SK-N-SH (cell line): Measurements from ENCODE around the gene CASP4. TPM values are rescaled to one million over a fixed set of nuclear protein-coding genes. Genes with fewer than 3 reads are reported as not detected.

Experiments
- CTCF ChIA-PET: fragments of 300-600, 350-600 bp; formaldehyde crosslinking; extraction: SDS; loops from one replicate; lab custom pipeline; 2021; lab: Yijun Ruan, JAX
- POLR2A ChIA-PET: fragments of 350-600 bp; sonication (Branson Sonifier 250); formaldehyde crosslinking; extraction: SDS; loops from one replicate; lab custom pipeline; 2020; ENCODE audit warnings: antibody characterized with exemption, inconsistent platforms; lab: Yijun Ruan, JAX
- DNase-seq: peaks from one replicate; pipeline ENCODE4 v3.0.0; 2012
- H2AFZ ChIP-seq: fragments of 200-600 bp; sonication (generic); 2 replicates; pipeline ENCODE4 v1.8.1; 2016; ENCODE audit warnings: antibody characterized with exemption, mild to moderate bottlenecking, low read depth
- H3F3A ChIP-seq: fragments of 200-600 bp; sonication (generic); replicated peaks from 2 replicates; pipeline ENCODE3; 2016; ENCODE audit warnings: antibody characterized with exemption, mild to moderate bottlenecking; ENCODE audit not compliant: insufficient read depth
- H3K27ac ChIP-seq, 2 experiments: fragments of 200-500 bp in 1 of 2; fragments of 200-600 bp in 1 of 2; sonication (Bioruptor generic) in 1 of 2; sonication (generic), shearing (Covaris generic) in 1 of 2; 2 replicates each; pipeline versions ENCODE4 v1.5.1 to v1.6.1; 2014 to 2016; ENCODE audit warnings: low read depth in 2 of 2, inconsistent platforms in 1 of 2, low read length in 1 of 2, mild to moderate bottlenecking in 1 of 2, mixed read lengths in 1 of 2
- H3K27me3 ChIP-seq: fragments of 200-600 bp; sonication (generic), shearing (Covaris generic); 2 replicates; pipeline ENCODE4 v1.6.1; 2016; ENCODE audit warnings: mixed run types; ENCODE audit not compliant: insufficient read depth
- H3K36me3 ChIP-seq, 2 experiments: fragments of 200-500 bp in 1 of 2; fragments of 200-600 bp in 1 of 2; sonication (Bioruptor generic) in 1 of 2; sonication (generic) in 1 of 2; replicated peaks in 1 of 2; 2 replicates each; pipeline versions ENCODE3 to v1.5.1; 2014 to 2016; ENCODE audit warnings: low read length in 1 of 2, mild to moderate bottlenecking in 1 of 2; ENCODE audit not compliant: insufficient read depth in 2 of 2, control insufficient read depth in 1 of 2
- H3K4me1 ChIP-seq, 2 experiments: fragments of 200-500 bp in 1 of 2; fragments of 200-600 bp in 1 of 2; sonication (Bioruptor generic) in 1 of 2; sonication (generic), shearing (Covaris generic) in 1 of 2; 2 replicates each; pipeline versions ENCODE4 v1.5.1 to v1.6.1; 2014 to 2016; ENCODE audit warnings: low read depth in 1 of 2, low read length in 1 of 2, mixed run types in 1 of 2; ENCODE audit not compliant: insufficient read depth in 2 of 2, control insufficient read depth in 1 of 2
- H3K4me2 ChIP-seq: fragments of 200-600 bp; sonication (generic), shearing (Covaris generic); 2 replicates; pipeline ENCODE4 v1.6.1; 2017; ENCODE audit warnings: mixed run types
- H3K4me3 ChIP-seq, 2 experiments: fragments of 200-500 bp in 1 of 2; fragments of 200-600 bp in 1 of 2; sonication (Bioruptor generic) in 1 of 2; sonication (generic), shearing (Covaris generic) in 1 of 2; 2 replicates each; pipeline versions ENCODE4 v1.5.1 to v1.8.1; 2014 to 2016; ENCODE audit warnings: low read depth in 2 of 2, inconsistent platforms in 1 of 2, low read length in 1 of 2, mild to moderate bottlenecking in 1 of 2, mixed read lengths in 1 of 2, moderate library complexity in 1 of 2
- H3K79me2 ChIP-seq: fragments of 200-600 bp; sonication (generic); 2 replicates; pipeline ENCODE4 v1.8.1; 2017; ENCODE audit warnings: mild to moderate bottlenecking; ENCODE audit not compliant: insufficient read depth
- H3K9ac ChIP-seq: fragments of 200-600 bp; sonication (generic); 2 replicates; pipeline ENCODE4 v1.6.1; 2017; ENCODE audit warnings: mixed run types
- H3K9me2 ChIP-seq: fragments of 200-600 bp; sonication (generic); 2 replicates; pipeline ENCODE4 v1.6.1; 2017; ENCODE audit warnings: mixed run types
- H3K9me3 ChIP-seq: fragments of 200-600 bp; sonication (generic); 2 replicates; pipeline ENCODE4 v1.6.1; 2017; ENCODE audit warnings: mixed run types, mild to moderate bottlenecking, moderate library complexity
- H4K20me1 ChIP-seq: fragments of 200-600 bp; sonication (generic); 2 replicates; pipeline ENCODE4 v1.6.1; 2017; ENCODE audit warnings: mild to moderate bottlenecking, mixed run types; ENCODE audit not compliant: insufficient read depth
- CHD2 ChIP-seq: fragments of 150-350 bp; IDR thresholded peaks from 2 replicates; pipeline ENCODE4 v1.6.1; 2018; ENCODE audit warnings: low read length; ENCODE audit not compliant: partially characterized antibody
- CTCF ChIP-seq: fragments of 200-600 bp; sonication (generic); IDR thresholded peaks from 2 replicates; pipeline ENCODE4 v1.6.1; 2017; ENCODE audit warnings: antibody characterized with exemption, mild to moderate bottlenecking, moderate library complexity
- EP300 ChIP-seq, 2 experiments: IDR thresholded peaks; 2 replicates each; pipeline versions ENCODE4 v1.4.0 to v1.6.1; 2012; ENCODE audit warnings: borderline replicate concordance in 1 of 2, low read depth in 1 of 2, low read length in 1 of 2
- FOSL2 ChIP-seq: IDR thresholded peaks from 2 replicates; pipeline ENCODE4 v1.4.0; 2012; ENCODE audit warnings: low read depth, mild to moderate bottlenecking, moderate library complexity, borderline replicate concordance
- FOXJ3 ChIP-seq: sonication (generic); formaldehyde crosslinking; IDR thresholded peaks from 2 replicates; pipeline ENCODE4 v1.5.1; 2020; ENCODE audit warnings: mild to moderate bottlenecking, missing genetic modification reagents
- FOXM1 ChIP-seq: IDR thresholded peaks from 2 replicates; pipeline ENCODE4 v1.4.0; 2012; ENCODE audit warnings: low read depth, mild to moderate bottlenecking
- GABPA ChIP-seq: IDR thresholded peaks from 2 replicates; pipeline ENCODE4 v1.4.0; 2012; ENCODE audit warnings: low read depth, mild to moderate bottlenecking
- JUND ChIP-seq: IDR thresholded peaks from 2 replicates; pipeline ENCODE4 v1.4.0; 2012
- MXI1 ChIP-seq: IDR thresholded peaks from 2 replicates; pipeline ENCODE4 v1.6.1; 2012; ENCODE audit warnings: mild to moderate bottlenecking, low read depth, low read length, improper control_type of control experiment
- NRF1 ChIP-seq: IDR thresholded peaks from 2 replicates; pipeline ENCODE4 v1.6.1; 2012; ENCODE audit warnings: low read depth, mild to moderate bottlenecking, low read length
- RAD21 ChIP-seq: IDR thresholded peaks from 2 replicates; pipeline ENCODE4 v1.6.1; 2012; ENCODE audit warnings: mild to moderate bottlenecking, low read length
- RCOR1 ChIP-seq: fragments of 150-350 bp; IDR thresholded peaks from 2 replicates; pipeline ENCODE4 v1.6.1; 2017; ENCODE audit warnings: antibody characterized with exemption, low read length
- REST ChIP-seq: IDR thresholded peaks from 2 replicates; pipeline ENCODE4 v1.6.1; 2012; ENCODE audit warnings: mild to moderate bottlenecking, low read depth, low read length, moderate library complexity
- RFX5 ChIP-seq: IDR thresholded peaks from 2 replicates; pipeline ENCODE4 v1.6.1; 2012; ENCODE audit warnings: mild to moderate bottlenecking, improper control_type of control experiment, low read length
- SMC3 ChIP-seq: IDR thresholded peaks from 2 replicates; pipeline ENCODE4 v1.6.1; 2012; ENCODE audit warnings: low read depth, low read length, improper control_type of control experiment
- USF1 ChIP-seq: IDR thresholded peaks from 2 replicates; pipeline ENCODE4 v1.4.0; 2012; ENCODE audit warnings: low read depth, borderline replicate concordance
- USF2 ChIP-seq: fragments of 150-350 bp; IDR thresholded peaks from 2 replicates; pipeline ENCODE4 v1.6.1; 2017; ENCODE audit warnings: antibody characterized with exemption, low read length, low read depth, borderline replicate concordance
- WGBS: methylation state at CpG from one replicate; pipeline ENCODE4 v1.1.6; 2017; ENCODE audit warnings: low lambda C conversion rate; 5-methylcytosine and 5-hydroxymethylcytosine counted together
- polyA plus RNA-seq, 3 experiments: library from polyadenylated mRNA; depleted of rRNA; stranded (reverse); fragments of >200 nt; gene quantifications; 2 replicates each; pipeline ENCODE4 v1.2.3, GENCODE V29; 2012

CASP4 gene
- polyA plus RNA-seq, 1 of the 3 experiments (the other 2 are of a cell fraction): 9.1 TPM

GRCh38 chr11:104962852-104963251 is 5.5 kb downstream of the CASP4 start:
- H2AFZ ChIP-seq: no peak overlapping the region
- ChIA-PET CTCF (interaction anchor here (1.0 to 1.6 kb wide), 3 partner anchors 12 to 900 kb away, joined by 3 read pairs; no protein-coding TSS in a partner anchor), POLR2A (no interaction called here)
- no peak overlapping the region for H3K4me2 ChIP-seq
- no peaks in the 10 kb centered on the region for H3F3A ChIP-seq
- TF ChIP-seq NRF1 (no peak), CHD2 (no peak)
- no peaks in the 10 kb centered on the region for H4K20me1 ChIP-seq
- no peaks in the 10 kb centered on the region for H3K27me3 ChIP-seq
- no peaks in the 10 kb centered on the region for H3K9me3 ChIP-seq
- H3K4me3 ChIP-seq: no peak overlapping the region
- no peaks in the 10 kb centered on the region for H3K79me2 ChIP-seq
- no peak overlapping the region for H3K27ac ChIP-seq
- DNase-seq: no peak
- H3K9ac ChIP-seq: no peak overlapping the region
- no peaks in the 10 kb centered on the region for H3K9me2 ChIP-seq
- H3K36me3 ChIP-seq: no peaks in the 10 kb centered on the region
- 49% methylated on average over 3 of the region's 3 CpGs for WGBS
- no peaks in the 10 kb centered on the region for H3K4me1 ChIP-seq

- H3K4me1 ChIP-seq: no peaks in the 10 kb centered on the region; a peak in 1 of 4 replicates
- TF ChIP-seq MXI1: no peak
- no peak for TF ChIP-seq RCOR1
- no peak for TF ChIP-seq EP300 (IDR thresholded peaks at IDR 0.05; ENCODE audit: borderline replicate concordance in 1 of 2, low read depth in 1 of 2, low read length in 1 of 2)
- TF ChIP-seq GABPA: no peak
- TF ChIP-seq FOXM1: no peak
- TF ChIP-seq FOXJ3 (CRISPR knock-in tag): no peak
- no peak for TF ChIP-seq JUND
- H3K27ac ChIP-seq: no peak overlapping the region
- no peaks in the 10 kb centered on the region; the same call in 1 of the 2 replicates for H3K79me2 ChIP-seq
- 65% methylated on average over 3 of the region's 3 CpGs for WGBS
- DNase-seq: no peak
- H3K9me2 ChIP-seq: no peaks in the 10 kb centered on the region
- no peaks in the 10 kb centered on the region for H3K27me3 ChIP-seq
- POLR2A ChIA-PET: no interaction called here
- no peaks in the 10 kb centered on the region for H3F3A ChIP-seq
- no peaks in the 10 kb centered on the region for H3K36me3 ChIP-seq
- CTCF ChIA-PET: interaction anchor here (1.4 kb wide), 1 partner anchor 8 kb away, joined by 3 read pairs; no protein-coding TSS in a partner anchor
- no peak overlapping the region for H3K4me2 ChIP-seq
- H3K4me3 ChIP-seq: no peak overlapping the region
- H2AFZ ChIP-seq: no peak overlapping the region
- H3K9ac ChIP-seq: no peak overlapping the region
- no peaks in the 10 kb centered on the region for H4K20me1 ChIP-seq
- H3K9me3 ChIP-seq: no peaks in the 10 kb centered on the region
Observed at GRCh38 chr11:104957280-104957679, 11.1 kb downstream of the CASP4 start.

- Histone ChIP-seq H2AFZ (no peak overlapping the region), H3K79me2 (no peaks in the 10 kb centered on the region; the same call in 1 of the 2 replicates), H4K20me1 (no peaks in the 10 kb centered on the region), H3K9ac (no peak overlapping the region), H3F3A (no peaks in the 10 kb centered on the region), H3K9me2 (no peaks in the 10 kb centered on the region), H3K36me3 (no peaks in the 10 kb centered on the region), H3K4me2 (no peak overlapping the region), H3K4me1 (no peaks in the 10 kb centered on the region; a peak in 1 of 4 replicates), H3K9me3 (no peaks in the 10 kb centered on the region), H3K27me3 (no peaks in the 10 kb centered on the region), H3K4me3 (no peak overlapping the region), H3K27ac (no peak overlapping the region)
- no peak for DNase-seq
- CTCF ChIA-PET: no interaction called here
- POLR2A ChIA-PET: no interaction called here
- no peak for TF ChIP-seq USF1
- TF ChIP-seq SMC3: no peak
- no peak for TF ChIP-seq FOSL2
- TF ChIP-seq RFX5: no peak
- TF ChIP-seq CTCF: no peak
- TF ChIP-seq REST: no peak
- TF ChIP-seq RAD21: no peak
- TF ChIP-seq USF2: no peak
Observed at GRCh38 chr11:104956528-104956927, 11.8 kb downstream of the CASP4 start.
